ENCODE measurements around the gene POLR3G.

DNA sequence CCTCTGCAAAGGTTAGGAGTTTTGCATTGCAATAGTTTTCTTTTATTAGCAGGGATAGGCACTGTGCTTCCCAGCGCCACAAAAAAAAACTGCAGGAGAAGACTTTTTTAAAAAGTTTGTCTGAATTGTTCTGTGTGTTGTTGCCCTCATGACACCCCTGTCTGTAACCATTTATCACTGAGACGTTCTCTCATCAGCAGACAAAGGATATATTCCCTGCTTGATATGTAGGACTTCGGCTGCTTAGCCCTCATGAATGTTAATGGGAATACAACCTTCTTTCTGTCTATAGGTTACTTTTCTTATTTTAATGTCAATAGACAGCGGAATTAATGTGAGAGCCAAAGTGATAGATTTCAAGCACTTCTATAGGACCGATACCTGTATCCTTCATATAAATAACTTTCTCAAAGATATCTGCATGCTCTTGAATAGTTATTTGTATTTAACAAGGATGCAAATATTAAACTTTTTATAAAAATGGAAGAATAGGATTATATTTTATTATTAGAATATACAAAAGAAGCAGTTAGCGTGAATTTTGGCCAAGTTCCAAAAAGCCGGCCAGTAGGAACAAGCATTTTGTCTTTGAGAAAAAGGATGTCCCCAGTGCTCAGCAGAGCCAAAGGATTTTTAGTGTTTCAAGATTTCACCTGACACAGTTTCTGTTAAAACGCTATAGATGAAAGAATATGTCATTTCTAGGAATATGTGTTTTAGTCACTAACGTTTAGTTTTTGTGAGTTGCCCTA lies 56.2 kb downstream of the POLR3G start:
- TF ChIP-seq, protein P1, sequence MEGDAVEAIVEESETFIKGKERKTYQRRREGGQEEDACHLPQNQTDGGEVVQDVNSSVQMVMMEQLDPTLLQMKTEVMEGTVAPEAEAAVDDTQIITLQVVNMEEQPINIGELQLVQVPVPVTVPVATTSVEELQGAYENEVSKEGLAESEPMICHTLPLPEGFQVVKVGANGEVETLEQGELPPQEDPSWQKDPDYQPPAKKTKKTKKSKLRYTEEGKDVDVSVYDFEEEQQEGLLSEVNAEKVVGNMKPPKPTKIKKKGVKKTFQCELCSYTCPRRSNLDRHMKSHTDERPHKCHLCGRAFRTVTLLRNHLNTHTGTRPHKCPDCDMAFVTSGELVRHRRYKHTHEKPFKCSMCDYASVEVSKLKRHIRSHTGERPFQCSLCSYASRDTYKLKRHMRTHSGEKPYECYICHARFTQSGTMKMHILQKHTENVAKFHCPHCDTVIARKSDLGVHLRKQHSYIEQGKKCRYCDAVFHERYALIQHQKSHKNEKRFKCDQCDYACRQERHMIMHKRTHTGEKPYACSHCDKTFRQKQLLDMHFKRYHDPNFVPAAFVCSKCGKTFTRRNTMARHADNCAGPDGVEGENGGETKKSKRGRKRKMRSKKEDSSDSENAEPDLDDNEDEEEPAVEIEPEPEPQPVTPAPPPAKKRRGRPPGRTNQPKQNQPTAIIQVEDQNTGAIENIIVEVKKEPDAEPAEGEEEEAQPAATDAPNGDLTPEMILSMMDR (IDR thresholded peaks at IDR 0.05), result no peak
- TF ChIP-seq POLR2A (IDR thresholded peaks at IDR 0.05), result no peak
